K562 (cell line): ENCODE results near the gene ACKR1. TPM values are rescaled to one million over a fixed set of nuclear protein-coding genes. Genes with fewer than 3 reads are reported as not detected.

Experiments used
- ATAC-seq: fragments of 200-7000 bp; cut with Tn5 transposase; 3 replicates; pipeline ENCODE4 v1.9.1; 2020; ENCODE audit warnings: moderate library complexity
- BruUV-seq: library from RNA; stranded (reverse); fragments of 400-500 nt; replicated peaks from 2 replicates; lab custom pipeline; 2021; lab: Mats Ljungman, UMichigan
- CTCF ChIA-PET: fragments of 300-600 bp; formaldehyde crosslinking; extraction: SDS; loops from one replicate; lab custom pipeline; 2021; ENCODE audit warnings: low intra/inter-chr PET ratio; lab: Yijun Ruan, JAX
- POLR2A ChIA-PET: fragments of 300-600, 350-650 bp; sonication (Branson Sonifier 250); formaldehyde crosslinking; extraction: SDS; loops from one replicate; lab custom pipeline; 2021; ENCODE audit warnings: antibody characterized with exemption, inconsistent platforms; lab: Yijun Ruan, JAX
- DNase-seq, 4 experiments: peaks; one replicate each; pipeline versions ENCODE4 v3.0.0 to v3.0.0-alpha.2; 2011 to 2018; ENCODE audit warnings: low spot score in 3 of 4, mixed read lengths in 3 of 4; ENCODE audit errors: extremely low read depth in 1 of 4
- FAIRE-seq: peaks from 2 replicates; lab custom pipeline; 2011; peaks lifted over from hg19 to GRCh38; lab: Jason Lieb, UNC
- H2AFZ ChIP-seq: 2 replicates; pipeline ENCODE4 v1.6.0; 2011; ENCODE audit warnings: low read depth, low read length, control low read depth, inconsistent platforms
- H3K27ac ChIP-seq: fragments of 200-600 bp; 3 replicates; pipeline ENCODE4 v1.8.0; 2011; ENCODE audit warnings: low read depth, mild to moderate bottlenecking, control low read depth, inconsistent platforms, low read length, moderate library complexity, mixed read lengths; ENCODE audit errors: extremely low read depth
- H3K27me3 ChIP-seq, 2 experiments: fragments of 300-600 bp in 1 of 2; 2 replicates in 1 of 2; 3 replicates in 1 of 2; pipeline versions ENCODE4 v1.6.0 to v1.8.0; 2011; ENCODE audit warnings: inconsistent platforms in 2 of 2, low read length in 2 of 2, mild to moderate bottlenecking in 1 of 2, mixed read lengths in 1 of 2, moderate library complexity in 1 of 2; ENCODE audit not compliant: control insufficient read depth in 2 of 2, insufficient read depth in 2 of 2
- H3K36me3 ChIP-seq: fragments of 300-600 bp; 3 replicates; pipeline ENCODE4 v1.8.0; 2011; ENCODE audit warnings: mild to moderate bottlenecking, low read length, inconsistent platforms; ENCODE audit not compliant: control insufficient read depth, insufficient read depth
- H3K4me1 ChIP-seq, 2 experiments: fragments of 200-600 bp in 1 of 2; replicated peaks in 1 of 2; 2 replicates in 1 of 2; 3 replicates in 1 of 2; pipeline versions ENCODE4 v1.5.1 to v1.8.0; 2011; ENCODE audit warnings: inconsistent platforms in 2 of 2, low read length in 2 of 2, mild to moderate bottlenecking in 1 of 2, mixed read lengths in 1 of 2, moderate library complexity in 1 of 2; ENCODE audit not compliant: control insufficient read depth in 2 of 2, insufficient read depth in 2 of 2
- H3K4me2 ChIP-seq: 2 replicates; pipeline ENCODE4 v1.6.1; 2011; ENCODE audit warnings: low read length, control low read depth, inconsistent platforms, mixed read lengths; ENCODE audit not compliant: insufficient read depth
- H3K4me3 ChIP-seq: fragments of 200-600 bp; sonication (generic), shearing (Covaris generic); 2 replicates; pipeline ENCODE4 v1.5.1; 2016; ENCODE audit warnings: control low read depth, inconsistent platforms
- H3K79me2 ChIP-seq: fragments of 200-600 bp; 3 replicates; pipeline ENCODE4 v1.8.0; 2011; ENCODE audit warnings: low read length, inconsistent platforms; ENCODE audit not compliant: control insufficient read depth, insufficient read depth
- H3K9ac ChIP-seq, 2 experiments: 2 replicates each; pipeline versions ENCODE4 v1.6.0 to v1.6.1; 2011; ENCODE audit warnings: low read depth in 2 of 2, low read length in 2 of 2, control low read depth in 1 of 2, inconsistent platforms in 1 of 2, mild to moderate bottlenecking in 1 of 2, mixed read lengths in 1 of 2; ENCODE audit not compliant: insufficient read depth in 1 of 2
- H3K9me1 ChIP-seq: one replicate; pipeline ENCODE4 v1.6.0; 2011; ENCODE audit warnings: inconsistent platforms, mild to moderate bottlenecking, low read length, moderate library complexity; ENCODE audit not compliant: control insufficient read depth, insufficient read depth
- H3K9me3 ChIP-seq: replicated peaks from 2 replicates; pipeline ENCODE4 v1.5.1; 2011; ENCODE audit warnings: low read depth, low read length, inconsistent platforms; ENCODE audit not compliant: control insufficient read depth, insufficient read depth
- H4K20me1 ChIP-seq: replicated peaks from 2 replicates; pipeline ENCODE4 v1.6.1; 2011; ENCODE audit warnings: low read length, inconsistent platforms, mixed read lengths; ENCODE audit not compliant: control insufficient read depth, insufficient read depth
- BRD9 ChIP-seq: fragments of 450-650 bp; IDR thresholded peaks from 2 replicates; pipeline ENCODE4 v1.6.1; 2018; ENCODE audit warnings: low read depth; ENCODE audit not compliant: partially characterized antibody
- PPARD ChIP-seq: fragments of 250-450 bp; sonication (Bioruptor Pico); IDR thresholded peaks from 2 replicates; pipeline ENCODE4 v1.8.0; 2022; ENCODE audit warnings: inconsistent platforms, mild to moderate bottlenecking, moderate library complexity
- ZNF830 ChIP-seq: fragments of 250-450 bp; sonication (Bioruptor Pico); IDR thresholded peaks from 2 replicates; pipeline ENCODE4 v1.5.0; 2021; ENCODE audit warnings: mild to moderate bottlenecking
- WGBS: fragments of 100-300 bp; shearing (Covaris generic); methylation state at CpG from one replicate; pipeline ENCODE4 v1.1.6; 2016; ENCODE audit warnings: low coverage, mixed read lengths; ENCODE audit not compliant: insufficient coverage; ENCODE audit errors: missing lambda C conversion rate; 5-methylcytosine and 5-hydroxymethylcytosine counted together
- in situ Hi-C: fragments of 300-500 bp; cut with MboI; formaldehyde crosslinking; loops from 4 replicates; pipeline ENCODE4 v1.15.0; 2018; ENCODE audit warnings: inconsistent platforms, mixed read lengths
- intact Hi-C: fragments of 100-400 bp; cut with micrococcal nuclease; formaldehyde crosslinking; loops from 2 replicates; pipeline ENCODE4 v1.14.2; 2022
- polyA plus RNA-seq, 8 experiments: library from polyadenylated mRNA; depleted of rRNA in 4 of 8; stranded (reverse) in 5 of 8; unstranded in 3 of 8; fragments of >200 nt; fragmentation: Nextera tagmentation in 2 of 8; fragmentation: Illumina TruSeq in 1 of 8; extraction: Ambion mirVana in 2 of 8; extraction: Trizol in 1 of 8; gene quantifications; 2 replicates each; pipeline versions ENCODE4 v1.2.1 to v1.2.3, GENCODE V29; 2011 to 2014; ENCODE audit warnings: inconsistent platforms in 1 of 8, missing spikeins in 1 of 8
- total RNA-seq, 7 experiments: library from RNA; depleted of rRNA in 6 of 7; stranded (reverse); fragments of >200 nt in 6 of 7; fragmentation: Illumina TruSeq in 2 of 7; extraction: Trizol in 2 of 7; gene quantifications; 2 replicates each; pipeline versions ENCODE4 v1.2.1 to v1.2.3, GENCODE V29; 2011 to 2021; ENCODE audit warnings: low replicate concordance in 1 of 7
- TF ChIP-seq, protein P1 (sequence below): fragments of 250-450 bp; sonication (Bioruptor Pico); IDR thresholded peaks from 2 replicates; pipeline ENCODE4 v1.4.0; 2020; ENCODE audit warnings: borderline replicate concordance
- TF ChIP-seq, protein P2 (sequence below): fragments of 250-450 bp; sonication (Bioruptor Pico); IDR thresholded peaks from 2 replicates; pipeline ENCODE4 v1.8.0; 2021; ENCODE audit warnings: moderate library complexity, mild to moderate bottlenecking, inconsistent platforms

ACKR1 gene
- total and polyA plus RNA-seq, 9 of the 15 experiments (the other 6 are each of a cell fraction or from before 2014, with no cell fraction given) = 0.07 to 0.64 (median 0.18) TPM

DNA sequence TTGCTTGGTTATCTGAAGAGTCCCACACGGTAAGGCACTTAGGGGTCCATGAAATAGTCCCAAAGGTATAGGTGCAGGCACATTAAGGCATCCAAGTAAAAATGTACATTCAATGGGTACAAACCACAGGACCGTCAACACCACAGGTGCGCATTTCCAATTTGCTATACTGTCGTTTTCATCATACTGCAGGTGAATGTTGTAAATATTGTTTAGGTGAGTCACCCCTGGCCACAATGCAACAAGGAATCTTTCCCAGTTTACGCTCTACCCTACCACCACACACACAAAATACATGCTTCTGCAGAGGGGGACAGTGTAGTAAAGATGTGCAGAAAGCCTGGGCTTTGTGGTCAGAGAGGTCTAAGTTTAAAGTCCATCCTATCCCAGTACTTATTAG is 19.6 kb upstream of the ACKR1 start:
- Histone ChIP-seq H3K79me2 (no peaks in the 10 kb centered on the region), H3K36me3 (no peaks in the 10 kb centered on the region), H4K20me1 (no peaks in the 10 kb centered on the region), H3K4me3 (no peak overlapping the region), H3K4me1 (peaks cover 0 to 4% of the 10 kb centered on the region in 2 experiments; a peak in 1 of 5 replicates), H3K9me1 (no peaks in the 10 kb centered on the region), H3K27ac (no peak overlapping the region), H3K9me3 (no peaks in the 10 kb centered on the region), H3K9ac (no peak overlapping the region), H3K4me2 (no peak overlapping the region), H2AFZ (no peak overlapping the region), H3K27me3 (peaks cover 7 to 12% of the 10 kb centered on the region in 2 experiments; a peak in 3 of 5 replicates)
- no peak for FAIRE-seq
- WGBS = 0% methylated on average over 5 of the region's 5 CpGs
- ATAC-seq = no peak
- in situ Hi-C loops = loop anchor here (25.0 kb wide), 1 partner anchor 802 kb away; no protein-coding TSS in a partner anchor
- POLR2A ChIA-PET = no interaction called here
- CTCF ChIA-PET = no interaction called here
- intact Hi-C loops = no loop called here
- no peak for DNase-seq
- BruUV-seq = no TSS peak
- no peak for TF ChIP-seq ZNF830
- no peak for TF ChIP-seq PPARD
- no peak for TF ChIP-seq BRD9
- TF ChIP-seq, protein P1, sequence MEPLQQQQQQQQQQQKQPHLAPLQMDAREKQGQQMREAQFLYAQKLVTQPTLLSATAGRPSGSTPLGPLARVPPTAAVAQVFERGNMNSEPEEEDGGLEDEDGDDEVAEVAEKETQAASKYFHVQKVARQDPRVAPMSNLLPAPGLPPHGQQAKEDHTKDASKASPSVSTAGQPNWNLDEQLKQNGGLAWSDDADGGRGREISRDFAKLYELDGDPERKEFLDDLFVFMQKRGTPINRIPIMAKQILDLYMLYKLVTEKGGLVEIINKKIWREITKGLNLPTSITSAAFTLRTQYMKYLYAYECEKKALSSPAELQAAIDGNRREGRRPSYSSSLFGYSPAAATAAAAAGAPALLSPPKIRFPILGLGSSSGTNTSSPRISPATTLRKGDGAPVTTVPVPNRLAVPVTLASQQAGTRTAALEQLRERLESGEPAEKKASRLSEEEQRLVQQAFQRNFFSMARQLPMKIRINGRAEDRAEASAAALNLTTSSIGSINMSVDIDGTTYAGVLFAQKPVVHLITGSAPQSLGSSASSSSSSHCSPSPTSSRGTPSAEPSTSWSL = no peak
- TF ChIP-seq, protein P2, sequence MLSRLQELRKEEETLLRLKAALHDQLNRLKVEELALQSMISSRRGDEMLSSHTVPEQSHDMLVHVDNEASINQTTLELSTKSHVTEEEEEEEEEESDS (CRISPR knock-in tag) = no peak
